NT2/D1 (cell line): ENCODE results near the gene PRR23C.

ENCODE experiments used
- DNase-seq: peaks from one replicate; pipeline ENCODE4 v3.0.0-alpha.2; 2011; ENCODE audit warnings: low read depth, low spot score
- H3K27me3 ChIP-seq: 2 replicates; pipeline ENCODE4 v1.6.0; 2011; ENCODE audit warnings: mild to moderate bottlenecking; ENCODE audit not compliant: insufficient read length, insufficient read depth
- H3K36me3 ChIP-seq: 2 replicates; pipeline ENCODE4 v1.6.1; 2011; ENCODE audit warnings: mild to moderate bottlenecking, low read length, mixed read lengths; ENCODE audit not compliant: insufficient read depth, insufficient read length
- H3K4me1 ChIP-seq: 2 replicates; pipeline ENCODE4 v1.5.1; 2011; ENCODE audit not compliant: insufficient read depth, insufficient read length
- H3K4me3 ChIP-seq: 2 replicates; pipeline ENCODE4 v1.5.1; 2011; ENCODE audit warnings: low read depth; ENCODE audit not compliant: insufficient read length
- H3K9ac ChIP-seq: 2 replicates; pipeline ENCODE4 v1.6.0; 2011; ENCODE audit warnings: low read depth; ENCODE audit not compliant: insufficient read length
- H3K9me3 ChIP-seq: 2 replicates; pipeline ENCODE4 v1.5.1; 2011; ENCODE audit warnings: mild to moderate bottlenecking, low read length; ENCODE audit not compliant: insufficient read depth
- SUZ12 ChIP-seq: IDR thresholded peaks from 2 replicates; pipeline ENCODE4 v1.6.1; 2011; ENCODE audit not compliant: insufficient read length, insufficient read depth; ENCODE audit errors: extremely low read depth
- YY1 ChIP-seq: IDR thresholded peaks from 2 replicates; pipeline ENCODE4 v1.6.1; 2011; ENCODE audit not compliant: insufficient read length, insufficient read depth
- ZNF274 ChIP-seq: IDR thresholded peaks from 2 replicates; pipeline ENCODE4 v1.6.1; 2011; ENCODE audit warnings: mild to moderate bottlenecking, low read depth, low read length

PRR23C gene

DNA sequence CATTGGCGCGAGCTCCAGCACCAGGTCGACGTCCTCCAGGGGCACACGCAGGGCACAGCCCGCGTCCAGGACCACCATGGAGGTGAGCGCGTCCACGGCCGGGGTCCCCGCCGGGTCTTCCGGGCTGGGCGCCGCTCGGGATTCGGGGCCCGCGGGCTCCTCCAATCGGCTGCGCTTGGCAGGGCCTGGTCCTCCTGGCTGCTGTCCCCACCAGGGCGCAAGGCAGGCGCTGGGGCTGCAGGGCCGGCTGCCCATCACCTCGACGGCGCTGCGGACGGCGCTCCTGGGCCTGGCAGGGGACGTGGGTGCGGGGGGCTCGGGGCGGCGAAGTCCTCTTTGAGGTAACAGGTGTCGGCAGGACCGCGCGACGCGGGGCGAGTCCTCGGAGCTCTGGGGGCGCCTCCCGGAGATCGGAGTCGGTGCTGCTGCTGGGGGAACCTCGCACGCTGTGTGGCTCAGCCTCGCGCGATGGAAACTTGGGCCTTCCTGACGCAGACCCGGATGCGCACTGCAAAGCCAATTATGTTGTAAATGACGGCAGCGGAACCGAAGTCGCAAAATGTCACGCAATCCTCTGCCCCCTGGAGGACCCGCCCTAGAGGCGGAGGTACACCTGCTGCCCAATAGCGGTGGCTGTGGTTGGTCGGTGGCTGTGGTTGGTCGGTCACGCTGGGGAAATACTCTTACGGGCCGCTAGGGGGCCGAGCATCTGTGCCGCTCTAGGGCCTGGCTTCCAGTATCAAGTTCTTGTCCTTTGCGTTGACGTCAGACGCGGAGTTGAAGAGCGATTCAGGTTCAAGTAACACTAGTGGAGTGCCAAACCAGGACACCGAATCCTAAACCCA is at the start of gene PRR23C:
Gene PRR23C, minus strand, starts transcription at position 527 of the 845 bp plus-strand sequence. Its CDS starts 272 bp downstream, at position 255.
- H3K4me1 ChIP-seq: no peaks in the 10 kb centered on the region
- TF ChIP-seq ZNF274: no peak
- no peak for TF ChIP-seq SUZ12
- no peak for TF ChIP-seq YY1
- H3K9ac ChIP-seq: no peak within 1 kb of the TSS
- H3K27me3 ChIP-seq: no peaks in the 10 kb centered on the region
- no peak for DNase-seq
- no peaks in the 10 kb centered on the region for H3K36me3 ChIP-seq
- H3K4me3 ChIP-seq: no peak within 1 kb of the TSS
- H3K9me3 ChIP-seq: peaks cover 17% of the 10 kb centered on the region; the same call in 1 of the 2 replicates

DNA sequence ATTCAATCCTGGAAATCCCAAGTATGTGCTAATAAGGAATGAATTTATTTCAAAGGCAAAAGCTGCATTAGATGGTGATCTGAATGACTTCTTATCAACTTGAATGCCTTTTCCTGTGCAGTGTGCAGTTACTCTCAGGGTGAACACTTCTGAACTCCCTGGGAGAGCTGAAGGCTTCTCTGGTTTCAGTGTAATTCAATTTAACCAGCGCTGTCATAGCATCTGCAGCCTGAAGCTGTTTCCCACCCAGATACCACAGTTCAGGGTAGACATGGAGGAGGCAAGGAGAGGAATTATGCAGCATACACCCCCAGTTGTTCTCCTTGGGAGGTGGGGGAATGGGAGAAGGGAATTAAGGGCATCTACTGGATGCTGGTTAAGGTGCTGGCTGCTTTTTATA is 49.1 kb upstream of the PRR23C start:
- TF ChIP-seq YY1 (no peak), ZNF274 (no peak), SUZ12 (no peak)
- H3K4me3 ChIP-seq: no peak overlapping the region
- no peak for DNase-seq
- H3K4me1 ChIP-seq: no peaks in the 10 kb centered on the region
- H3K27me3 ChIP-seq: no peaks in the 10 kb centered on the region
- no peaks in the 10 kb centered on the region for H3K36me3 ChIP-seq
- peaks cover 5% of the 10 kb centered on the region; the same call in 1 of the 2 replicates for H3K9me3 ChIP-seq
- H3K9ac ChIP-seq: no peak overlapping the region

DNA sequence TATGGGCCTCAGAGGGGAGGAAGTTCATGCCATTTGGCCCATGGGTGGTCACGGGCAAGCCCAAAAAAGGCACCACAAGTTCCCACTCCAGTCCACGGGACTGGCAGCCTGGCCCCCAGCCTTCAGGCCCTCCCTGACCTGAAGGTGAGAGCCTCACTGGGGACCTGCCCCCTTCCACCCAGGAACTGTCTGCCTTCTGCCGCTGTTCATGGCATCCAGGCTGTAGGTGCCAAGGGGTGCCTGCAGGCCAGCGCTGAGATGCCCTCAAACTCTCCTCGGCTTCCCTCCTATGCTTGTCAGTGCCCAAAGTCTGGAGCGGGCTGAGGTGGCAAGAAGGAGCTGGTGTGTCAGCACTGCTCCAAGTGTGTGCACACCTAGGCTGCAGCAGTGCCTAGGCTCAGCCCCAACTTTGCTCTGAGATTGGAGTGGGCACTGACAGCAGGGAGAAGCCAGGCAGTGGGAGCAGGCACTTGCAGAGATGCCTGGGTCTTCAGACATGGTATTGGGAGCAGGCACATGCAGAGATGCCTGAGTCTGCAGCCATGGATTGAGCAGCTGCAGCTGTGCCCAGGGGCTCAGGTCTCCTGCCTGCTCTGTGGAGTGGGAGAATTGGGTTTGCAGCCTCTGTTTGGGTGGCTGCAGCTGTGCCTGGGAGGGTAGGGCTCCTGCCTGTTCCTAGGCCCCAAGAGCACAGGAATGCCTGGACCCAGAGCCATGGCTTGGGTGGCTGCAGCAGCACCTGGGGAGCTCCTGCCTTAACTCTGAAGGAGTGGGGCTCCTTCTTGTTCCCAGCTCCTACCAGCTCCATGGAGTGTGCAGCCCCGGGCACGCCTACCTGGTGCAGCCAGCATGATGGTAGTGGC is 44.0 kb upstream of the PRR23C start:
- H3K9me3 ChIP-seq: peaks cover 5% of the 10 kb centered on the region; the same call in 1 of the 2 replicates

DNA sequence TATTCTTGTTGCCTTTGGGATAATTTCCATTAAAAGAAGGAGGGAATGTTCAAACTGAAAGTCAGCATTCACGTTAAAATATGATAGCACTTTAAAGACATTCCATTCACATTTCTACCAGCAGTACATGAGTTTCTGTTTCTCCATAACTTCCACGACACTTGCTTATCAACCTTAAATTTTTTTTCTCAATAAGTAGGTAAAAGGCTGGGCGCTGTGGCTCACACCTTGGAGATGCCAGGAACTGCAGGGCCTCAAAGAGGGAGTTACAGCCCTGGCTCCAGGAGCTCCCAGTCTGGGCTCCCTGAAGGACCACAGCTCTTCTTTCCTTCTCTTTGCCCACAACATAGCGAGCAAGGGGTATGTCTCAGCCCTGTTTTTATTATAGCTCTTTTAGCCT is 42.9 kb upstream of the PRR23C start:
- Histone ChIP-seq H3K9me3 (peaks cover 8% of the 10 kb centered on the region; the same call in 1 of the 2 replicates), H3K9ac (no peak overlapping the region), H3K27me3 (no peaks in the 10 kb centered on the region), H3K4me3 (no peak overlapping the region), H3K4me1 (no peaks in the 10 kb centered on the region), H3K36me3 (no peaks in the 10 kb centered on the region)
- TF ChIP-seq ZNF274: no peak
- no peak for TF ChIP-seq YY1
- no peak for TF ChIP-seq SUZ12
- DNase-seq: no peak

More for the DNA sequence above, 44.0 kb upstream of the PRR23C start:
- no peaks in the 10 kb centered on the region for H3K36me3 ChIP-seq
- no peak overlapping the region for H3K9ac ChIP-seq
- H3K27me3 ChIP-seq: no peaks in the 10 kb centered on the region
- H3K4me1 ChIP-seq: no peaks in the 10 kb centered on the region
- H3K4me3 ChIP-seq: no peak overlapping the region
- no peak for TF ChIP-seq YY1
- no peak for TF ChIP-seq SUZ12
- no peak for TF ChIP-seq ZNF274
- no peak for DNase-seq

DNA sequence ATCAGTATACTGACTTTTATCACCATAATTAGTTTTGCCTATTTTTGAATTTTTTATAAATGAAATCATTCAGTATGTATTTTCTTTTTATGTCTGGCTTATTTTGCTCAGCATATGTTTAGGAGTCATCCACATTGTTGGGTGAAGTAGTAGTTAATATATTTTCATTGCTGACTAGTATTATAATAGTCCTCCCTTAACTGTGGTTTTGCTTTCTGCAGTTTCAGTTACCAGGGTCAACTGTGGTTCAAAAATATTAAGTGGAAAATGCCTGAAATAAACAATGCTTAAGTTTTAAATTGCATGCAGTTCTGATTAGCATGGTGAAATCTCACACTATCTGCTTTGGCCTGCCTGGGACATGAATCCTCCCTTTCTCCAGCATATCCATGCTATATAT is 39.5 kb upstream of the PRR23C start:
- H3K9ac ChIP-seq: no peak overlapping the region
- H3K4me1 ChIP-seq: no peaks in the 10 kb centered on the region
- H3K4me3 ChIP-seq: no peak overlapping the region
- no peaks in the 10 kb centered on the region for H3K36me3 ChIP-seq
- DNase-seq: no peak
- no peaks in the 10 kb centered on the region for H3K27me3 ChIP-seq
- TF ChIP-seq SUZ12: no peak
- no peak for TF ChIP-seq ZNF274
- TF ChIP-seq YY1: no peak
- 0 out of 2 replicates have a peak, but pooled peaks cover 6% of the 10 kb centered on the region for H3K9me3 ChIP-seq

DNA sequence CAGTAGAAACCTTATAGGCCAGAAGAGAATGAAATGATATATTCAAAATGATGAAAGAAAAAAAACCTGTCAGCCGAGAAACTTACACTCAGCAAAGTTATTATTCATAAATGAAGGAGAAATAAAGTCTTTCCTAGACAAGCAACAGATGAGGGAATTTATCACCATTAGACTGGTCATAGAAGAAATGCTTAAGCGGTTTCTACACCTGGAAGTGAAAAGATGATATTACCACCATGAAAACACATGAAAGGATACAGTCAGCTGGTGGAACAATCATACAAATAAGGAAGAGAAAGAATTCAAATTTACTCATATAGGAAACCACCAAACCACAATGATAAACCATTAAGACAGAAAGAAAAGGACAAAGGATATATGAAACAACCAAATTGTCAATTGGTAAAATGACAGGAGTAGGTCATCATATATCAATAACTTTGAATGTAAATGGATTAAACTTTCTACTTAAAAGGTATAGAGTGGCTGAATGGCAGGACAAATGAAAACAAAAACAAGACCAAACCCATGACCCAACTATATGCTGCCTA is 29.9 kb upstream of the PRR23C start:
- H3K36me3 ChIP-seq: no peaks in the 10 kb centered on the region
- H3K4me1 ChIP-seq: no peaks in the 10 kb centered on the region
- H3K9ac ChIP-seq: no peak overlapping the region
- no peak overlapping the region for H3K4me3 ChIP-seq
- TF ChIP-seq ZNF274: no peak
- TF ChIP-seq YY1: no peak
- TF ChIP-seq SUZ12: no peak
- H3K27me3 ChIP-seq: no peaks in the 10 kb centered on the region
- no peak for DNase-seq
- H3K9me3 ChIP-seq: peaks cover 11% of the 10 kb centered on the region; the same call in 1 of the 2 replicates

DNA sequence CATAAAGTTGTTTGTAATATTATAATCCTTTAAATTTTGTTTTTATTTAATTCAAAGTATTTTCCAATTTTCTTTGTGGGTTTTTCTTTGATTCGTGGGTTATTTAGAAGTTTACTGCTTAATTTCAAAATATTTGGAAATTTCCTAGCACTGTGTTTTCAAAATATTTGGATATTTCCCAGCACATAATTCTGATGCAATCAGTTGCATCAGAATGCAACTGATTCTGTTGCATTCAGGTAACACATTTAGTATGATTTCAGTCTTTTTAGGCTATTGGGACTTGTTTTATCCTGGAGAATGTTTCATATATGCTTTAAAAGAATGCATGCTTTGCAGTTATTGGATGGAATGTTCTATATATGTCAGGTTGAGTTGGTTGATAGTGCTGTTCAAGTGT is 18.2 kb upstream of the PRR23C start:
- no peak for DNase-seq
- H3K36me3 ChIP-seq: no peaks in the 10 kb centered on the region

More for the DNA sequence above, 18.2 kb upstream of the PRR23C start:
- Histone ChIP-seq H3K27me3 (no peaks in the 10 kb centered on the region), H3K9me3 (no peaks in the 10 kb centered on the region), H3K9ac (no peak overlapping the region), H3K4me3 (no peak overlapping the region), H3K4me1 (no peaks in the 10 kb centered on the region)
- TF ChIP-seq SUZ12: no peak
- TF ChIP-seq ZNF274: no peak
- no peak for TF ChIP-seq YY1
